GM19397 (cell line): Measurements from ENCODE around the gene RUNX3.
"Not testable (repeated sequence)": the region's sequence is repeated elsewhere in the genome, so short reads cannot be mapped to it uniquely, and the experiment has no call there.

Experiments used
- ATAC-seq: cut with Tn5 transposase; IDR thresholded peaks from one replicate; pipeline ENCODE4 v1.9.1; 2021; ENCODE audit warnings: mild to moderate bottlenecking, moderate library complexity; ENCODE audit not compliant: unreplicated experiment

Gene RUNX3

GRCh38 chr1:24930260-24931145, at the start of gene RUNX3:
Gene RUNX3 (minus strand): TSS chr1:24930276. CDS start chr1:24929868, 408 bp downstream.
- ATAC-seq: peak; percentile 79

DNA sequence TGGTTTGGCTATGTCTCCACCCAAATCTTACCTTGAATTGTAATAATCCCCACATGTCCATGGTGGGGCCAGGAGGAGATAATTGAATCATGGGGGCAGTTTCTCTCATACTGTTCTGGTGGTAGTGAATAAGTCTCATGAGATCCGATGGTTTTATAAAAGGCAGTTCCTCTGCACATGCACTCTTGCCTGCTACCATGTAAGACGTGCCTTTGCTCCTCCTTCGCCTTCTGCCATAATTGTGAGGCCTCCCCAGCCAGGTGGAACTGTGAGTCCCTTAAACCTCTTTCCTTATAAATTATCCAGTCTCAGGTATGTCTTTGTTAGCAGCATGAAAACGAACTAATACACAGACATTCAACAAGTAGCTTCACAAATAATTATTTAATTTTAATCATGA, 49.2 kb upstream of the RUNX3 start:
- not testable (repeated sequence) for ATAC-seq

DNA sequence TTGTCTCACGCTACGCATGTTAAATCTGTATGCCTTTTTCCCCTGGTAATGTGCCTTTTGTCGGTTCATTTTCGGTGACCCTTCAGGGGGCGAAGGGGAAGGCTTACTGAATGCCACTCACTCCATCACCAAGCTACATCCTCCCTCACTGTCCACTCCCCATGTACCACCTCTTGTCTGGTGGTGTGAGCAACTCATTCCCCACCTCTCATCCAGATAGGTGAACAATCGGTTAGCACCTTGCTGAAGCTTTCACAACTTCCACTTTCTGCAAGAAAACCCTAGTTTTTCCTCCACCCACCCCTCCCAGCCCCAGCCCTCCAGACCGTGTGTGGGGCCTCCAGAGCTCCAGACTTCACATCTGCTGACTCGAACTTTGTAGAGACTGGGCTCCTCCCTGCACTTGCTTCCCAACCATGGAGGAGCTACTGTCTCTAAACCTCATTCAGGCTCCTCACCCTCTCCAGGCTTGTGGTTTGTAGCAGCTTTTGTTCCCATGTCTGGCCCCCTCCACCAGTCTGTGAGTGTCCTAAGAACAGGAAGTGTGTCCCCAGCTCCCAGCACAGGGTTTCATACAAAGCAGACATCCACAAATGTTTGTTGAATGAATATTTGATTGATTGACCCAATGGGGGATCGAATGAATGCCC, 48.4 kb upstream of the RUNX3 start:
- ATAC-seq: no peak

DNA sequence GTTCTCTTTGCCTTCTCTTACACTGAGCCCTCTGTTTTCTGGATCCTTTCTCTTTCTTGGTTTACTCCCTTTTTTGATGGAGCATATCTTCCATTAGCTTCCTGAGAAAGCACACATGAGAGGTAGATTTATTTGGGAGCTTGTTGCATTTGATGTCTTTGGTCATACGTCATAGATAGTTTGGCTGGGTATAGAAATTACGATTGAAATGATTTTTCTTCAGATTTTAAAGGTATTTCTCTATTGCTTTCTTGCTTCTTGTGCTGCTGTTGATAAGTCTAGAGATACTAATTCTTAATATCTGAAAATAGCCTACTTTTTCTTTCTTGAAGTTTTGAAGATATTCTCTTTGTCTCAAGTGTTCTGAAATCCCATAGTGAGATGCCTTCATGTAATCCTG, 45.3 kb upstream of the RUNX3 start:
- ATAC-seq: no peak

- ATAC-seq: no peak
Measured at GRCh38 chr1:24973315-24973714, 43.2 kb upstream of the RUNX3 start.

DNA sequence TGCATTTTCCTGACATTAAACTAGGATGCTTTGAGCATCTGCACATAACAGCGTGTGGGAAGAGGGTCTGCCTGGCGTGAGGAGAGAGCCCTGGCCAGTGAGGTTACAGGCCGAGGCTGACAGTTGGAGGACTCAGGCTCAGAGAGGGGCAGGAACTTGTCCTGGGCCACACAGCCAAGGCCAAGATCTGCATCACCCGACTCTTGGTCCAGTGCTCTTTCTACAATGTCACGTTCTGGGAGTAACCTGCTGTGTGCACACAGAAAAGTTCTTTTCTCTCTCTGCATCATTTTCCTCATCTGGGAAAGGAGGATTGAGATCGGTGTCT, 42.8 kb upstream of the RUNX3 start:
- no peak for ATAC-seq

DNA sequence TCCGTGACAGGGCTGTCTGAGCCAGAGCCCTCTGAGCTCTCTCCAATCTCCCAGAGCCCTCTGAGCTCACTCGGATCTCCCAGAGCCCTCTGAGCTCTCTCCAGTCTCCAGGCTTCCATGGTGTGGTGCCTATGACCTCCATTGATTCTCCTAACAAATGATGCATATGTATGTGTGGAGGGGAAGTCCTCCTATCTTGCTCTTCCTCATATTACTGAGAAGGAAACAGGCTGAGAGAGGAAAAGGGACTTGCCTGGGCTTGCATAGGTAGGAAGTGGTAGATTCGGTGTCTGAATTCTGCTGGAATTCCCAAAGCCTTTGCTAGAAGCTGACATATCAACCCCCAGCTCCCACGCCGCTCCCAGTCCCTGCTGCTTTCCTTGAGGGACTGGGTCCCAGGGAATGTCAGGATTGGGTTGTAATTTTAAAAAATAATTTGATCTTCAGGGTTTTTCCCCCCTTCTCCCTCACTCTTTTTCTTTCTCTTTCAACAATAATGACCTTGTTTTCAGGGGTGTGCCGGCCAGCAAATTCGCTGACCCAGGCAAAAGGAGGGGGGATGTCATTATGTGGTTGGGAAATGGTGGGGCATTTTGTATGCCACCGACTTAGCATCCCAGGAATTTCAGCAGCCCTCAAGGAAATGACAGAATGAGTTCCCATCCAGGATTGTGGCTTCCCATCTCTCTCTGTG, 42.3 kb upstream of the RUNX3 start:
- no peak for ATAC-seq

GRCh38 chr1:24970926-24971875, 41.1 kb upstream of the RUNX3 start:
- no peak for ATAC-seq

DNA sequence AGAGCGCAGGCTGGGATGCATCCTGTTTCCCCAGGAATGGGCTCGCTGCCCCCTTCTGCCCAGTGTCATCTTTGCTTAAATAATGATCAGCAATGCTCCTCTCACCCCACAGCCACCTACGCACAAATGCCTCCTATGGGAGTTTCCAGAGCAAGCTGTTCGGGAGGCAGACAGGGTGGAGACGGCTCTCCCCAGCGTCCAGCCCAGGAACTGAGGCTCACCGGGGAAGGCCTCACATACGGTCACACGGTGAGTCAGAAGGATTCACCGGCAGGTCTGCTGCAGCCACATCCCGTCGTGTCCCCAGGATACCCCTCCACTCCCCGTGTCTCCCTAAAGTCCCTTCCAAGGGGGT, 40.3 kb upstream of the RUNX3 start:
- ATAC-seq: no peak

DNA sequence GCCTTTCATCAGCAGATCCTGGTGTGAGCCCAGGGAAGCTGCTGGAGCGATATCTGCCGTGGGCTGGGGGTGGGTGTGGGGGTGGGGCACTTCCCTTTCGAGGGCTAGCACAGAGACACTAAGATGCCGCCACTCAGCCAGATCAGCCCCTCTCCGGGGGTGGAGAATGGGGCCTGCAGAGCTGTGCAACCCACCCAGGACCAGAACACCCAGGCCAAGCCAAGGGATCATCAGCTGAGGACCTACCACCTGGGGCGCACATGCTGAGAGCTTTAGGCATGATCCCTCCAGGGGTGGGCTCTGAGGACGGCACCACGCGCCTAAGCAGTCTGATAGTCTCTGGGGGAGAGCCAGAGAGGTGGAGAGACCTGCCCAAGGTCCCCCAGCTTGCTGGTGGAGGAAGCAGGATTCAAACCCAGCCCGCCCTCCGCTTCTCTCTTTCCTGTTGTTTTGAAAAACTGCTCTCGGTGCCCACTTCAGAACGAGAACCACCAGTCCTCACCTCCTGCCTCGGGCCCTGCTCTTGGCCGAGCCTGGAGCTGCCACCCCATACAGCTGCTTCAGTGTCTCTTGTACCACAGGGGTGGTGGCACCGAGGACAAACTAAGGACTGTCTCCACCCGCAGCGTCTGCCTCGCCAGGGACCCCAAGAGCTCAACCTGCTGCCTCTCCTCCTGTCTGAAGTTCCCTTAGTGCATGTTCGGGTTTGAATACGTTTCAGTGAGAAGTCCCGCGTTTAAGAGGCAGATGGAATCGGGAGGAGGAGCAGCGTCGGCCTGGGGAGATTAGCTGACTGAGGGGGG, 39.7 kb upstream of the RUNX3 start:
- ATAC-seq: no peak

DNA sequence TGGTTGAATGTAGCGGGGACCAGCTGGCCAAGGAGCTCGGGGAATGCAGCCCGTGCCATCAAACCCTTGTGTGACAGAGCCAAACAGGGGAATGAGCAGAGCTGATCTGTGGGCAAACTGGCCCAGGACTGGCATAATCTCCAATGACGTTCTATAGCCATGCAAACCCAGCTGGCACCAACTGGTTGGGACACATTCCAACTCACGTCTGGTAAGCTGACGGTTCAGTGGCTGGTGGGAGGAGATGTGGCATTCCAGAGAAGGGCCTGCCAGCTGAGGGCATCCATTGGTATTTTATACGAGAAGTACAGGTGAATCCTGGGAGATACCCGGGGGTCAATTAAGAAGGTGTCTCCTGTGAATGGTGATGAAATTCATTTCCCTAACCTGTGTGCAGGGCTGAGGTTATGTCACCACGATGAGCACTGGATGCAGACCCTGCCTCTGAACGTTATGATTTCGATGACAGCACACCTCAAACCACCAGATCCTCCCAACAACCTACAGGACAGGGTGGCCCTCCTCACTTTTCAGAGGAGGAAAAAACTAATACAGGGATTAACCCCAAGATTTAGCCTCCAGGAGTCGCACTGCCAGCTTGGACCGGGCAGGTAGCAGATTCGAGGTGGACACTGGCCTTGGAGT, 39.0 kb upstream of the RUNX3 start:
- no peak for ATAC-seq

DNA sequence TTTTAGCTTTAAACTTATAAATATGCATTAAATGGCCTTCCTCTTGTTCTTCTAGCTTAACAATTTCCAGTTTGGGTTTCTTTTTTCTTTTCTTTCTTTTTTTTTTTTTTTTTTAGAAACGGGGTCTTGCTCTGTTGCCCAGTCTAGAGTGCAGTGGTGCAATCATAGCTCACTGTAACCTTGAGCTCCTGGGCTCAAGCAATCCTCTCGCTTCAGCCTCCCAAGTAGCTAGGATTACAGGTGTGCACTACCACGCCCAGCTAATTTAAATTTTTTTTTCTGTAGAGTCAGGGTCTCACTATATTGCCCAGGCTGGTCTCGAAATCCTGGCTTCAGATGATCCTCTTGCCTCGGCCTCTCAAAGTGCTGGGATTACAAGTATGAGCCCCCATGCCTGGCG, 37.9 kb upstream of the RUNX3 start:
- ATAC-seq: no peak

GRCh38 chr1:24967555-24967954, 37.5 kb upstream of the RUNX3 start:
- ATAC-seq: no peak

DNA sequence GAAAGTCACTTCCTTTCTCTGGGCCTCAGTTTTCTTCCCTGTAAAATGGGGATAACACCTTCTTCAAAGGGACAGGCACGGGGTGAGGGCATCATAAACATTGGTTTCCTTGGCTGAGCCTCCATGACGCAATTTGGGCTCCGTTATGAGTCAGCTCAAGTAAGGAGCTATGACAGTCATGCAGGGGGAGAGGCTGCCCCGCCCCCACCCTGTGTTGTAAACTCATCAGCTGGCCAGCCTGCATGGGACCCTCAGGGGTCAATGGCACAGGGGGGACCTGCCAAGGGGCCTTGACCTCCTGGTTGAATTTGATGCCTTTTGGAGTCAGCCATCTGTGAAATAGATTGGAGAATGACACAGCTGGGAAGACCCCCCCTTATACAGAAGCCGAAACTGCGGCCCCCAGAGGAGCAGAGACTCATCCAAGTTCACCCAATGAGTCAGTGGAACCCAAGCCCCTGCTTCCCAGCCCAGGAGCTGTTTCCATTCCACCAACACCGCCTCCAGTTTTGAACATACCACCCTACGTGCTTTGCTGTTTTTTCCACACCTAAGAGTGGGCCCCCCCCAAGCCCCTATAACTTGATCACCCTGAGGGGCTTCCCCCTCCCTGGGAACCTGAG, 36.8 kb upstream of the RUNX3 start:
- ATAC-seq: no peak

- ATAC-seq: no peak
Measured at GRCh38 chr1:24966121-24966723, 36.1 kb upstream of the RUNX3 start.

GRCh38 chr1:24965571-24965930, 35.5 kb upstream of the RUNX3 start:
- no peak for ATAC-seq

DNA sequence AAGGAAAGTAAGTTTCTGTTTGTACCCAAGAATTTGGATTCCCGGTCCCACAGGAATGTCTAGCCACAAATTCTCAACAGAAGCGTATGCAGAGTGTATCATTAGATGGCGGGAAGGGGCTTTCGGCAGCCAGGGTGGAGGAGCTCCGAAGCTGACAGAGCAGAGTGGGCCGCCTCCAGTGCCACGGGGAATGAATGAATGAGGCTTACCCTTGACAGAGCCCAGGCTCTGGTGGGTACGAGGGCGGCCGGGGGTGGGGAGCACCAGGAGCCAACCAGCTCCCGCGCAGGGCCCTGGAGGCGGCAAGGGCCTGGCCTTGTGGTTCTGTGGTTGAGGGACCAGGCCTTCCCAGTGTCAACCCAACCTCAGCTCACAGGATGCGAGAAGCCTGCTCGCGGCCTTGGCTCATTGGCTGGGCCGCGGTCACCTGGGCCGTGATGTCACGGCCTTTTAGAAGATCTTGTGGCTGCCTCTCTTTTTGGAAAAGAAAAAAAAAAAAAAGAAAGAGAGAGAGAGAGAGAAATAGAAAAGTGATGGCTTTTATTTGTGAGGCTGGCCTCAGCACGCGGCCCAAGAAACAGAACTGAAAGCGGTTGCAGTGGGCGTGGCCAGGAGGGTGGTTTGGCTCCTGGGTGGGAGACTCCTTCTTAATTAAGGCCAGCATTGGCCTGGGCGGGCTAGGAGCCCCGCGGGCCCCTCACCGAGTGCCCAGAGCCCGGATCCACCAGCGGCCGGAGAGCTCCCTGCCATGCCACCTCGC, 34.9 kb upstream of the RUNX3 start:
- peak; percentile 85 for ATAC-seq
